ENCODE data around the gene GALNT9.

GRCh38 chr12:132214891-132215290 is 114.5 kb downstream of the GALNT9 start:
- no peak for TF ChIP-seq CTCF (IDR thresholded peaks at IDR 0.05)
- TF ChIP-seq POLR2AphosphoS5 (IDR thresholded peaks at IDR 0.05; ENCODE audit: low read depth, low read length) = no peak
- TF ChIP-seq ELF1 (IDR thresholded peaks at IDR 0.05) = no peak
- TF ChIP-seq EP300 (IDR thresholded peaks at IDR 0.05; ENCODE audit: borderline replicate concordance in 1 of 2, low read depth in 1 of 2, low read length in 1 of 2) = no peak
- no peak for TF ChIP-seq RFX5 (IDR thresholded peaks at IDR 0.05; ENCODE audit: low read length)
- no peak for TF ChIP-seq MAX (IDR thresholded peaks at IDR 0.05; ENCODE audit: low read depth)

All from SK-N-SH (cell line).